Activated naive CD4-positive, alpha-beta T cell treated with Interleukin-2 at 50 U/mL for 16 hours (primary cell): ENCODE measurements around the gene ADCY5.

ENCODE experiments used
- DNase-seq: peaks from one replicate; pipeline ENCODE4 v3.0.0-alpha.2; 2020

ADCY5 gene

DNA sequence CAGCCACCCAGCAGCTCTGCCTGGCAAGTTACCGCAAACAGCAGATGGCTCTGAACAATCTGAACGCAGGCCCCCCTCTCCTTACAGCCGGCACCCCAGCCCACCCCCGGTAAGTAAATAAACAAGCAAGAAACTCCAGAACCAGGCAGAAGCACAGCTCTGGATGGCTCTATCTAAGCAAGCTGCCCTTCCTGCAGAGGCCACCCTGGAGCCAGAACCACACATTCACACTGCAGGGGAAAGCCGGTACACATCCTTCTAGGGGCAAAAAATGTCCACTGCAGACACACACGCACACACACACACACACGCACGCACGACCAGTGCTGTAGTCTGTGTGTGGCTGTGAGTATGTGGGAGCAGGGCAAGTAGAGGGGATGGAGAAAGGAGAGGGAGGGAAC, 63.9 kb downstream of the ADCY5 start:
- no peak for DNase-seq

GRCh38 chr3:123384256-123384655, 64.6 kb downstream of the ADCY5 start:
- DNase-seq: no peak

GRCh38 chr3:123383091-123384053, 65.5 kb downstream of the ADCY5 start:
- DNase-seq: no peak

GRCh38 chr3:123380261-123380660, 68.6 kb downstream of the ADCY5 start:
- DNase-seq: no peak

GRCh38 chr3:123379041-123379830, 69.7 kb downstream of the ADCY5 start:
- DNase-seq: no peak

- no peak for DNase-seq
These were observed 70.4 kb downstream of the ADCY5 start for GRCh38 chr3:123378409-123378915.

GRCh38 chr3:123377243-123377740, 71.6 kb downstream of the ADCY5 start:
- DNase-seq: no peak

DNA sequence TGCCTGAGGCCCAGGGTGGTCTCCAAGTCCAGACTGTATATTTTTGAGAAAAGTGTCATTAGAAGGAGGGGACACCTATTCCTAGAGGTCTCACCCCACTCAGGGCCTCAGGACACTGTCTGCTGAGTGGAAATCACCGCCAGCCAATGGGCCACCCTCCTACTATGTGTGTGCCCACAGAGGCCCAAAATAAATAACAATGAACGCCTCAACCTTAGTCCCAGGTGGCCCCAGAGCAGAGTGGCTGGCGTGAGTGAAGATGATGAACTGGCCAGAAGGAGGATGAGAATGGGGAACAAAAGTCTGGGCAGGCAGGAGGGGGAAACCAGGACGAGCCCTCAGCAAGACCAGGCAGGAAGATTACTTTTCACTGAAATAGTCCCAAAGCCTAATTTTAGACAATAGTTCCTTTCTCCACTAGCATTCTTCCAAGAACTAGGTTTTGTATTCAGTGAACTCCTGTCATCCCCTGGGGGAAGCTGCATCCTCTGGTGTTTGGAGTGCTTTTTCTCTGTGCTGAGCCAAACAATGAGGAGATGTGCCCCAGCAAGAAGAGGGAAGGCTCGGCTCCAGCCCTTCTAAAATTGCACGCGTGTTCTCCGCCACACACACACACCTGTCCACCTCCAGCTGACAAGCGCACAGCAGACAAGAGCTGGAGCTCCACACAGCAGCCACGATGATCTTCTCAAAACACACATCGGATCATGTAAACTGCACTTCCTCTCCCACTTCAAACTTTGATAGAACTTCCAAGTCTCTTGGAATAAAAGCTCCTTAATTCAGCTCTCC, 72.2 kb downstream of the ADCY5 start:
- no peak for DNase-seq

DNA sequence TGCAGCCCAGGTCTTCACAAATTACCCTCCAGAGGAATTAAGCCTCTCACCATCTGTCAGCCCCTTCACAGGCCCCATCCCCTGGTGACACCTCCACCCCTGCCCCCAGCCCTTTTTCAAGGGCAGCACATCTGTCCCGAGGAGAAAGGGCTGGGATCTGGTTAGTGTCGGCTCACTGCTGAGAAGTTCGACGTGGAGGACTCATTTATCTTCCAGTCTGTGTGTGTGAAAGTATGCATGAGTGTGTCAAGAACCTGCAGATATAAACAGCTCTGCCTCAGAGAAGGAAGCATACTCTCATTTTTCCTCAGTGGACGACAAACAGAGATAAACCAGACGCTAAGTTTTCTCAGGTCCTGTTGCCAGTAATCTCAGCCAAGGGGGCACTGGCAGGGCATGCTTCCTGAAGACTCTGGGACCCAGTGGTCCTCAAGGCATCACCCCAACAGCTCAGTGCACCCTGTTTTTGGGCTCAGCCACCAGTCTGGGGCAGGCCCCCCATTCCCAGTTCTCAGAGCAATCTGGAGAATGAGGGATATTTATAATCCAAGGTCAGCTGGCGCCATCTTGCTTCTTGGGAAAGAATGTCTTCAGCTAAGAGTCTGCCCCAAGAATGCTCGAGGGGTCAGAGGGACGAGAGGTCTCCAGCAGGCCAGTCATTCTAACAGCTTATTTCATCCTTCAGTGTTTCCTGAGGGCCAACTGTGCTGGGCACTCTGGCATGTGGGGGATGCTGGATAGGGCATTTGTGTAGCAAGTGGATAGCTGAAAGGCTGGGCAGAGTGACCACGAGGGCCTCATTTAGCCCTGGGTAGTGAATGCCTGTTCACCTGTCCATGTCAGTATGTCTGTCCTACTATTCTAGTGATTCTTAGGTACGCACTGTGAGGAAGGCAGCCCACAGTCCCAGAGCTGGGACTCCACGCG, 73.6 kb downstream of the ADCY5 start:
- DNase-seq: no peak

DNA sequence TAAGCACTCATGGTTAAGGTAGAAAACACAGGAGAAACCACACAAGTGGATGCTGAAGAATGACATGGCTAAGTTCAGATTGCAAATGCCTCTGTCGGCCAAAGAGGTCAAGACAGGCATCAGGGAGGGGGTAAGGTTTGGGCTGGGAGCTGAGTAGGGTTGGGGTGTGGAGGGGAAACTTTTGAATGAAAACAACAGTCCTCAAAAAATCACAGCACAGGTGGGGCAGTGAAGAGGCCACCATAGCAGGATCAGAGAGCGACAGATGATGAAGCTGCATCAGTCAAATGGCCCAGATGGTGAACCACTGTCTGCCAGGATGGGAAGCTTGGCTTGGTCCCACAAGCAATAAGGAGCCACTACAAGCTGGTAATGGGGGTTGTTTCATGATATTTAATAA, 74.9 kb downstream of the ADCY5 start:
- DNase-seq: no peak

DNA sequence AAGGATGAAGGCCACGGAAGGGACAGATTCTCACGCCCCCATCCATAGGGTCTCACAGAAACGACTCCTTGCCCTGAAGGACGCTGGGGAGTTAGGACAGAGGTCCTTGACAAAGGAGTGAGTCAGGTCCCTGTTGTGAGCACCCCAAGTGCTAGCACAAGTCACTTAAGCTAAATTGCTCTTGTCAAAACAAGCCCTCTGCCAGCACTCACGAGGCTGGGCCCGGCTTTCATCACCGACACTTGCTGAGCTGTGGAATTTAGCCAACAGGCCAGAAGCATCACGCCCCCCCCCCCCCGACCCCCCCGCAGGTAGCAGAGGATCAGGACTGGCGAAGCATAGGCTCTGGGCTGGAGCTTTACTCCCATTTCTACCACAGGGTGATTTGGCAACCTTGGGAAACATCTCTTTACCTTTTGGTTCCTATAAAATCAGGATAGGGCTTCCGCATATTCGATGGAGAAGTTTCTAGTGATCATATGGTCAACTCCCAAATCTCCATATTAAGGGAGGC, 75.4 kb downstream of the ADCY5 start:
- DNase-seq: no peak

GRCh38 chr3:123372686-123373473, 76.0 kb downstream of the ADCY5 start:
- no peak for DNase-seq

DNA sequence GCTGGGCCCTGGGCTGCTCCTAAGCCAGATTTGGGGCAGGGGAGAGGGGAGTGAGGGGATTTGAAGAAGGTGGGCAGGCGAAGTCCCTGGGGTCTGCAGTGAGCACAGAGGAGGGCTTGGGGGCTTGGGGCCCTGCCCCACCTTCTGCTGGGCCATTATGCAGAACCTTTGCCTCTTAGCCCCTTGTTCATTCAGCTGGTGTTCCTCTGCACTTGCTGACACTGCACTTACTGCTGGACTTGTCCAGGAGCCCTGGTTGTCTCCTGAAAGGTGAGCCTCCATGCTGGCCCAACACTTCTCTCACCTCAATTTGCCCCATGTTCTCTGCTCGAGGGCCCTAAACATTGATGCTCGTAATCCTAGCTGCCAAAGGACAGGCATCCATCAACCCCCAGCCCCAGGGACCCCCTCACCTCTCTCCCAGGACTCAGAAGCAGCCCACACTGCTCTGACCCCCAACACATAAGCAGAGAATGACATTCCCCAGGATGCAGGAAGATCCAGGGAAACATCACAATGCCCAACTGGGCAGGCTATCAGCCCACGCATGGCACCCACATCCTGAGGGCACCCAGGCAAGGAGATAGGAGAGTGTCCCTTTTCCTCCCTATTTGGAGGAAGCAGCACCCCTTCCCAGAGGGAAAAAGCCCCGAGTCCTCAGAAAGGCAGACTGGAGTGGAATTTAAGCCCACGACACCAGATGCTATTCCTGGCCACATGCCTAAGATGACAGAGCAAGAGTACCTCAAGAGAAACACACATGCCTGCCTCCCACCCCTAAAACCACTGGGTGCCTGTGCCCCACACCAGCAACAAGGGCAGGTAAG, 76.8 kb downstream of the ADCY5 start:
- no peak for DNase-seq

- no peak for DNase-seq
These were observed 77.5 kb downstream of the ADCY5 start for GRCh38 chr3:123371426-123371825.

GRCh38 chr3:123370819-123371218, 78.1 kb downstream of the ADCY5 start:
- DNase-seq: no peak

- no peak for DNase-seq
These were observed 79.8 kb downstream of the ADCY5 start for GRCh38 chr3:123369085-123369484.

GRCh38 chr3:123367467-123368154, 81.3 kb downstream of the ADCY5 start:
- DNase-seq: no peak

- no peak for DNase-seq
These were observed 83.3 kb downstream of the ADCY5 start for GRCh38 chr3:123365450-123366143.
